ENCODE data around the gene NFKB2.
A peak's percentile ranks its signal among the peaks of the same experiment; 100 is the strongest.

NFKB2 gene

DNA sequence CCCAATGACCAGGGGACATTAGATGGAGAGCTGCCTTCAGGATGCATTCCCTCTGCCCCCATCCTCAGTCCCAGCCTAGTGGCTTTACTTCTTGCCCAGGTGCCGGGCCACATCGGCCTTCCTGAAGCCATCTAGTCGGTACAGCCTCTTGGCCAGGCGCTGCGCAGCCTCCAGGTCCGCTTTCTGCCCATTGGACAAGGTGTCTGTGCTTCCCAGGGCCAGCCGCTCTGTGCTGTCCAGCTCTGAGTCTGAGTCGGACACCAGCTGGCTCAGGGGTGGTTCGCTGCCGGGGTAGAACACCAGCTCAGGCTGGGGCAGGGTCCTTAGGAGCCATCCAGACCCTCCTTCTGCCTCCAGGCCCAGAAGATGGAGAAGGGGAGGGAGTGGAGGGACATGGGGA, 16.8 kb downstream of the NFKB2 start:
- Histone ChIP-seq H3K79me1 (ENCODE audit: low read length) (no peaks in the 10 kb centered on the region), H2AK5ac (ENCODE audit: low read length) (no peak overlapping the region), H3K4me1 (ENCODE audit: control insufficient read depth, low read depth, low read length) (no peaks in the 10 kb centered on the region), H3K79me2 (ENCODE audit: control insufficient read depth, insufficient read depth, low read length) (no peaks in the 10 kb centered on the region), H3K23ac (ENCODE audit: low read length) (no peak overlapping the region), H3K4me2 (ENCODE audit: low read length) (no peak overlapping the region), H2BK5ac (ENCODE audit: low read length) (no peak overlapping the region), H4K5ac (ENCODE audit: low read length) (no peak overlapping the region), H2BK15ac (replicated peaks; ENCODE audit: low read depth) (no peak overlapping the region), H3K4ac (ENCODE audit: low read depth, low read length) (no peak overlapping the region), H3K27me3 (ENCODE audit: insufficient read depth, low read length, poor library complexity) (peaks cover 32% of the 10 kb centered on the region), H3K56ac (ENCODE audit: low read length) (no peak overlapping the region), H3K18ac (ENCODE audit: low read length) (no peak overlapping the region), H2BK120ac (ENCODE audit: low read depth, low read length) (no peak overlapping the region), H3K4me3 (ENCODE audit: low read length) (no peak overlapping the region), H3K36me3 (ENCODE audit: control insufficient read depth, insufficient read depth, low read length) (no peaks in the 10 kb centered on the region), H3K27ac (ENCODE audit: low read depth, low read length) (no peak overlapping the region), H4K8ac (ENCODE audit: low read depth, low read length) (no peak overlapping the region), H3K9ac (ENCODE audit: low read length) (no peak overlapping the region)
- no peak for DNase-seq
- no CpG with 5 or more reads among the region's 10 CpGs for WGBS (ENCODE audit: extremely low coverage, insufficient coverage, low lambda C conversion rate)

DNA sequence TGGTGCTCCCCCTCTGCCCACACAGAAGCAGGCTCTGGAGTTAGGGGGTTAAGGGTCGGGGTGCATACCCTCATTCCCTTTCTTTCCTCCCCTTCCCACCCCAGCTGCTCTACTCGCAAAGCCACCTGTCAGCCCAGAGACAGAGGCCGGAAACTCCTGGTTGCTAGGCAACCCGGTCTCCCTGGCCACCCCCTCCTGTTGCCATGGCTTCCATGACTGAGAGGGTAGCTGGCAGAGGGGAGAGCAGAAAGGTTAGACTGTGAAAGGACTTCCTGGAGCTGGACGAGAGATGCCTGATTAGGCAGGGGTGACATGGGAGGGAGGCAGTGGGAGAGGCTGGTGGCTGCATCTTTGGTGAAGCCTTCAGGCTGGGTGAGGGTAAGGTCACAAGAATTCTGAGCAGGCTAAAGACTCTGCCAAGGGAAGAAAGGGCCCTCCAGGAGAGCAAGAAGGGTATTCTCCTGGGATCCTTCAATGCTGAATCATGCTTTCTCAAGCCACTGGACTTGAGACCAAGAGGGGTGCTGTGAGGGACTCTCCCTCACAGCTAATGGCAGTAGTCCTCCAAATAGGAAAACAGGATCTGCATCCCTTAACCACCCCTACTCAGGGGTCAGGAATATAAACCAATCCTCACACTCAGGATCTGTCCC, 17.7 kb downstream of the NFKB2 start:
- H3K4ac ChIP-seq (ENCODE audit: low read depth, low read length): no peak overlapping the region
- H3K79me2 ChIP-seq (ENCODE audit: control insufficient read depth, insufficient read depth, low read length): no peaks in the 10 kb centered on the region
- peak; percentile 67 for DNase-seq
- H3K56ac ChIP-seq (ENCODE audit: low read length): no peak overlapping the region
- H4K5ac ChIP-seq (ENCODE audit: low read length): no peak overlapping the region
- H4K8ac ChIP-seq (ENCODE audit: low read depth, low read length): no peak overlapping the region
- H3K9ac ChIP-seq (ENCODE audit: low read length): no peak overlapping the region
- H3K4me1 ChIP-seq (ENCODE audit: control insufficient read depth, low read depth, low read length): no peaks in the 10 kb centered on the region
- H2BK5ac ChIP-seq (ENCODE audit: low read length): no peak overlapping the region
- no CpG with 5 or more reads among the region's 5 CpGs for WGBS (ENCODE audit: extremely low coverage, insufficient coverage, low lambda C conversion rate)
- H2BK120ac ChIP-seq (ENCODE audit: low read depth, low read length): no peak overlapping the region
- no peak overlapping the region for H3K18ac ChIP-seq (ENCODE audit: low read length)
- H3K79me1 ChIP-seq (ENCODE audit: low read length): no peaks in the 10 kb centered on the region
- H3K4me3 ChIP-seq (ENCODE audit: low read length): no peak overlapping the region
- H3K4me2 ChIP-seq (ENCODE audit: low read length): no peak overlapping the region
- peaks cover 25% of the 10 kb centered on the region for H3K27me3 ChIP-seq (ENCODE audit: insufficient read depth, low read length, poor library complexity)
- no peak overlapping the region for H3K23ac ChIP-seq (ENCODE audit: low read length)
- no peak overlapping the region for H3K27ac ChIP-seq (ENCODE audit: low read depth, low read length)
- no peak overlapping the region for H2BK15ac ChIP-seq (replicated peaks; ENCODE audit: low read depth)
- no peak overlapping the region for H2AK5ac ChIP-seq (ENCODE audit: low read length)
- no peaks in the 10 kb centered on the region for H3K36me3 ChIP-seq (ENCODE audit: control insufficient read depth, insufficient read depth, low read length)

DNA sequence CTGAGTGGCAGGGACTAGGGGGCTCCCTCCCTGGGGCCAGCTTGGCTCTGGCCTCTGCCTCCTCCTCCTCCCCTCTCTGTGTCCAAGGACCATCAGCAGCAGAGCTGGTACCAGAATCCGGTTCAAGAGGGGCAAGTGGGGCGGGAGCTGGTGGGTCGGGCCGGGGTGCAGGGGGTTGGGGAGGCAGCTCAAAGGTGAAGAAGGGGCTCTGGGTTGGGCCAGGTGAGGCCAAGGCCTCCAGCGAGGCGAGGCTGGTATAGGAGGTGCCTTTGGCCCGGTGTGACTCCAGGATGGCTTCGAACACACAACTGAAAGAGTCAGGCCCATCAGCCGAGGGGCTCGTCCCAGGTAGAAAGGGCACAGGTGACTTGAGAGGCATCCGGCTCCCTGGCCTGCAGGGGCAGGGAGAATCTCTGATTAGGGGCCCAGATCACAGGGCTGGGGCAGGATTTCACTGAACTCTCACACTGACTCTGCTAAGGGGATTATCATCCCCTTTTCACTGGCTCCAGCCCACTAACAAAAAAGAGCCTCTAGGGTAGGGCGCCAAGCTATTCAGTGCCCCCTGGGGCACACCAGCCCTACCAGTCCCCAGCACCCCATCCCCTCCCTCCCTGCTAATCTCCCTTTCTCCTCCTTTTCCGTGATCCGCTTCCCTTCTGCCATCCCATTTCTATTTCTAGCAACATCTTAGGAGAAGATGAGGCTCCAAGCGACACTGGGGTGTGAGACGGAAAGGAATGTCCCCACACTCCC, 18.5 kb downstream of the NFKB2 start:
- DNase-seq: no peak
- H3K27ac ChIP-seq (ENCODE audit: low read depth, low read length): no peak overlapping the region
- H2BK120ac ChIP-seq (ENCODE audit: low read depth, low read length): no peak overlapping the region
- H4K5ac ChIP-seq (ENCODE audit: low read length): no peak overlapping the region
- no peaks in the 10 kb centered on the region for H3K36me3 ChIP-seq (ENCODE audit: control insufficient read depth, insufficient read depth, low read length)
- H3K79me1 ChIP-seq (ENCODE audit: low read length): no peaks in the 10 kb centered on the region
- no peak overlapping the region for H3K56ac ChIP-seq (ENCODE audit: low read length)
- WGBS (ENCODE audit: extremely low coverage, insufficient coverage, low lambda C conversion rate): no CpG with 5 or more reads among the region's 16 CpGs
- H3K79me2 ChIP-seq (ENCODE audit: control insufficient read depth, insufficient read depth, low read length): no peaks in the 10 kb centered on the region
- H3K9ac ChIP-seq (ENCODE audit: low read length): no peak overlapping the region
- peaks cover 19% of the 10 kb centered on the region for H3K27me3 ChIP-seq (ENCODE audit: insufficient read depth, low read length, poor library complexity)
- no peak overlapping the region for H2AK5ac ChIP-seq (ENCODE audit: low read length)
- no peak overlapping the region for H3K4me2 ChIP-seq (ENCODE audit: low read length)
- H4K8ac ChIP-seq (ENCODE audit: low read depth, low read length): no peak overlapping the region
- no peak overlapping the region for H2BK5ac ChIP-seq (ENCODE audit: low read length)
- H3K23ac ChIP-seq (ENCODE audit: low read length): no peak overlapping the region
- H3K4me3 ChIP-seq (ENCODE audit: low read length): no peak overlapping the region
- no peak overlapping the region for H3K4ac ChIP-seq (ENCODE audit: low read depth, low read length)
- H2BK15ac ChIP-seq (replicated peaks; ENCODE audit: low read depth): no peak overlapping the region
- peaks cover 1% of the 10 kb centered on the region for H3K4me1 ChIP-seq (ENCODE audit: control insufficient read depth, low read depth, low read length)
- no peak overlapping the region for H3K18ac ChIP-seq (ENCODE audit: low read length)

DNA sequence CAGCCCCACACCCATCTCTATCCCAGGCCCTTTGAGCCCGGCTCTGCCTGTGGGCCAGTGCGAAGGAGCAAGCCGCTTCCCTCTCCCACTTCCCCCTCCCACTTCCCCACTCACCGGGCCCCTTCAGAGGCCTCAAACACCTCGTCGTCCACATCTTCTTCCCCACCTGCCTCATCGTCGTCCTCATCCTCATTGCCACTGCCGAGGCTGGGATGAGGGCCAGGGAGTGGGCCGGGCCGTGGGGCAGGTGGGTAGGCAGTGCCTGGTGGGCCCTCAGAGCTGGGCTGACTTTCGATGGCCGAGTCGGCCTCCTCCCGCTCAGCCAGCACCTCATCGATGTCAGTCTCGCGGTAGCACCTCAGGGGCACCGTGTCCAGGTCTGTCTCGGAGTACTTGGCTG, 19.2 kb downstream of the NFKB2 start:
- Histone ChIP-seq H3K27me3 (ENCODE audit: insufficient read depth, low read length, poor library complexity) (peaks cover 13% of the 10 kb centered on the region), H3K4me1 (ENCODE audit: control insufficient read depth, low read depth, low read length) (peaks cover 1% of the 10 kb centered on the region), H3K79me1 (ENCODE audit: low read length) (no peaks in the 10 kb centered on the region)

DNA sequence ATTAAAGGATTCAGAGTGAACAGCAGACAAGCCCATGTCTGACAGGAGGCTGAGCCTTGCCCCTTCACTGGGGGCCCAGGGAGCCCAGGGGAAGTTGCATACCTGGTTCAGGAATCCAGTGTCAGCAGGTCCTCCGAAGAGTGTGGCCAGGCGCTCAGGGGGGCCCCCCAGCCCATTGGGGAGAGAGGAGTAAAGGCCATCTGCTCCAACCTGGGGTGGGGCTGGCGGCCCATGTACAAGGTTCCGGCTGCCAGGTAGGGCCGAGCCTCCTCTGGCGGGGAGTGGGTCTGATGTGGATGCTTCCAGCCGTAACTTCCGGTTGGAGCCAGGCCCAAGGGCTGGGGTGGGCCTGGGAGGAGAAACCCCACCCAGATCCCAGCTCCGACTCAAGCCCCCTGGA, 20.8 kb downstream of the NFKB2 start:
- Histone ChIP-seq H3K4me1 (ENCODE audit: control insufficient read depth, low read depth, low read length) (peaks cover 1% of the 10 kb centered on the region), H2BK120ac (ENCODE audit: low read depth, low read length) (no peak overlapping the region), H2BK5ac (ENCODE audit: low read length) (no peak overlapping the region), H3K36me3 (ENCODE audit: control insufficient read depth, insufficient read depth, low read length) (no peaks in the 10 kb centered on the region), H4K5ac (ENCODE audit: low read length) (no peak overlapping the region), H3K4me3 (ENCODE audit: low read length) (no peak overlapping the region), H4K8ac (ENCODE audit: low read depth, low read length) (no peak overlapping the region), H3K18ac (ENCODE audit: low read length) (no peak overlapping the region), H3K9ac (ENCODE audit: low read length) (no peak overlapping the region), H2BK15ac (replicated peaks; ENCODE audit: low read depth) (no peak overlapping the region), H3K23ac (ENCODE audit: low read length) (no peak overlapping the region), H2AK5ac (ENCODE audit: low read length) (no peak overlapping the region), H3K56ac (ENCODE audit: low read length) (no peak overlapping the region), H3K79me2 (ENCODE audit: control insufficient read depth, insufficient read depth, low read length) (no peaks in the 10 kb centered on the region), H3K27ac (ENCODE audit: low read depth, low read length) (no peak overlapping the region), H3K4me2 (ENCODE audit: low read length) (no peak overlapping the region), H3K27me3 (ENCODE audit: insufficient read depth, low read length, poor library complexity) (peaks cover 2% of the 10 kb centered on the region), H3K4ac (ENCODE audit: low read depth, low read length) (no peak overlapping the region), H3K79me1 (ENCODE audit: low read length) (no peaks in the 10 kb centered on the region)
- no CpG with 5 or more reads among the region's 9 CpGs for WGBS (ENCODE audit: extremely low coverage, insufficient coverage, low lambda C conversion rate)
- no peak for DNase-seq

More for the DNA sequence above, 19.2 kb downstream of the NFKB2 start:
- Histone ChIP-seq H4K8ac (ENCODE audit: low read depth, low read length) (no peak overlapping the region), H3K9ac (ENCODE audit: low read length) (no peak overlapping the region), H2AK5ac (ENCODE audit: low read length) (no peak overlapping the region), H3K4me3 (ENCODE audit: low read length) (no peak overlapping the region), H2BK120ac (ENCODE audit: low read depth, low read length) (no peak overlapping the region), H4K5ac (ENCODE audit: low read length) (no peak overlapping the region), H2BK15ac (replicated peaks; ENCODE audit: low read depth) (no peak overlapping the region), H2BK5ac (ENCODE audit: low read length) (no peak overlapping the region), H3K4me2 (ENCODE audit: low read length) (no peak overlapping the region), H3K23ac (ENCODE audit: low read length) (no peak overlapping the region), H3K27ac (ENCODE audit: low read depth, low read length) (no peak overlapping the region), H3K79me2 (ENCODE audit: control insufficient read depth, insufficient read depth, low read length) (no peaks in the 10 kb centered on the region), H3K36me3 (ENCODE audit: control insufficient read depth, insufficient read depth, low read length) (no peaks in the 10 kb centered on the region), H3K4ac (ENCODE audit: low read depth, low read length) (no peak overlapping the region), H3K56ac (ENCODE audit: low read length) (no peak overlapping the region), H3K18ac (ENCODE audit: low read length) (no peak overlapping the region)
- no CpG with 5 or more reads among the region's 20 CpGs for WGBS (ENCODE audit: extremely low coverage, insufficient coverage, low lambda C conversion rate)
- no peak for DNase-seq
